GM21526 (cell line): Measurements from ENCODE around the gene DNAJB8.

Source experiments
- ATAC-seq: cut with Tn5 transposase; IDR thresholded peaks from one replicate; pipeline ENCODE4 v1.9.1; 2021; ENCODE audit warnings: moderate library complexity; ENCODE audit not compliant: unreplicated experiment, low FRiP score

DNAJB8 gene

DNA sequence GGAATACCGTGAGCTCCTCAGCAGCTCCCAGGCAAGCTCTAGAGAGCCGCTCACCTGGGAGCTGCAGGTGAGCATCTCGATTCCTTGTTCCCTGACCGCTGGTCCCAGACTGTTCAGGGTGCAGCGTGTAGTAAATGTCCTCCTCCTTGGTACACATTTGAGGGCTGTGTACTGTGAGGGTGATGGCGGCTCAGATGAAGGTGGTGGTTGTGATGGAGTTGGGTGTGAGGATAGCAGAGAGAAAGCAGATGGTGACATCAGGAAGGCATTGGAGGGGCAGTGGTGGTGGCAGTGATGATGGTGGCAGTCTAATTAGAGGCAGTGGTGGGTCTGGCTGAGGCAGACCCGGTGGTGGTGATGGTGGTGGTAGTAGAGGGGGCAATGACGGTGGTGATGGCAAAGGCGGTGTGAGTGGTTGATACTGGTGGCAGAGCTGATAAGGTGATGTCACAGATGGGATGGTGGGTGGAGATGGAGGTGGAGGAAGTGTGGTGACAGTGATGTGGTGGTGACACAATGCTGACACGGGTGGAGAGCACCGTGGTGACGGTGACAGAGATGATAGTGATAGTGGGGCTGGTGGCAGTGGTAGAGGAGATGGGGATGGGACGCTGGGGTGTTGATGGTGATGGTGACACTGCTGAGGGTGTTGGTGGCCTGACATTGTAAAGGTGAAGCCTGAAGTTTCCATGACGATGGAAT lies at the start of gene DNAJB8:
DNAJB8 (minus strand) TSS at position 51 of the 702 bp plus-strand sequence. CDS start 3,645 bp downstream, outside the sequence.
- no peak for ATAC-seq

DNA sequence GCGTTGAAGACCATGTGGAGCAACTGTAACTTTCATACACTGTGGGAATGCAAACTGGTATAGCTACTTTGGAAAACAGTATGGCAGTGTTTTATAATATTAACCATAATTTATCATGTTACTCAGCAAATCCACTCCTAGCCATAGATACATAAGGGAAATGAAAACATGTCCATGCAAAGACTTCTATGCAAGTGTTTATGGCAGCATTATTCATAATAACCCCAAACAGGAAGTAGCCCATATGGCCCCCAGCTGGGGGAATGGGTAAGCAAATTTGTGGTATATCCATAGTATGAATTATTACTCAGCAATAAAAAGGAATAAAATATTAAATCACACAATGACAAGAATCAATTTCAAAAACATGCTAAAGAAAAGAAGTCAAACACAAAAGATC lies 49.3 kb upstream of the DNAJB8 start:
- ATAC-seq = no peak

DNA sequence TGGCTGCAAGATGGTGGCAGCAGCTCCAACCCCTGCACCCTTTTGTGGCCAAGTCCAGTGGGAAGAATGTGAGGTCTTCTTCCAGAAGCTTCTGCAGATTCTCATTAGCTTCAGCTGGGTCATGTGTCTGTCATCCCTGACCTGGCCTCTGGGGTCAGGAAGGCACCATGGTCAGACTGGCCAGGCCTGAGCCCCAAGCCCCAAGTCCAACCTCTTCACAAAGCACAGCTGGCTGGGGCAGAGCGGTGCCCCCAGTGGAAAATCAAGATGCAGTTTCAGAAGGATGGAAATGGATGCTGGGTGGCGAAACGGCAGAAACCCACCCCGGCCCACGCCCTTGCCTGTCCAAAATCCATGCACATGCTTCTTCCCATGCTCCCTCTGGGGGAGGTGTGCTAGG lies 42.2 kb upstream of the DNAJB8 start:
- ATAC-seq = no peak

DNA sequence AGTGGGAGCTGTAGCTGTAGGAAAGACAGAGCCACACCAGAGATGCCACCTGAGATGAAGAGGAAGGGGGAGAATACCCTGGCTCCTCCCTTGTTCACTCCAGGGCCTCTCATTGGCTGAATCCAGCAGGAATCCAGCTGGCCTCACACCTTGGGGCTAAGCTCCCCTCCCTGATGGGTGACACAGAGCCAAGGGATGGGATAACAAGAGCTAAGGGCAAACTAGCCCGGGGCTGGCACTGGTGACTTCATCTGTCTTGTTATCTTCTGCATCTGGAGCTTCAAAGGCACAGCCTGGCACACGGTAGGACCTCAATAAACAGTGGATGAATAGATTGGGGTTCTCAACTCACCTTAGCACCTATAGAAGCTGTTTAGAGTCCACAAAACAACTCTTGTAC lies 40.1 kb upstream of the DNAJB8 start:
- no peak for ATAC-seq

DNA sequence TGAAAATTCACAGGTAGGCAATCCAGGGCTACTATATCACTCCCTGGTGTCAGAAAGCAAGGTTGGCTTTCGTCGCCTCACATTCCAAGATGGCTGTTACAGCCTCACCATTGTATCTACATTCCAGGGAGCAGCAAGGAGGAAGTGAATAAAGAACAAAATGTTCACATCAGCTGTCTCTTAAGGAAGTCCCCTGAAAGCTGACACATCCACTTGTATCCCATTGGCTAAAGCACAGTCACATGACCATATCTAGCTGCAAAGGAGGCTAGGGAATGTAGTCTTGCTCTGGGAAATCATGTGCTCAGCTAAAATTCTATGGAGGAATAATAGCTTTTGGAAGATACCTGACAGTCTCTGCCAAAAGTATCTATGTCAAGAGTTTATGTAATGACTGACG lies 39.1 kb upstream of the DNAJB8 start:
- ATAC-seq = no peak

DNA sequence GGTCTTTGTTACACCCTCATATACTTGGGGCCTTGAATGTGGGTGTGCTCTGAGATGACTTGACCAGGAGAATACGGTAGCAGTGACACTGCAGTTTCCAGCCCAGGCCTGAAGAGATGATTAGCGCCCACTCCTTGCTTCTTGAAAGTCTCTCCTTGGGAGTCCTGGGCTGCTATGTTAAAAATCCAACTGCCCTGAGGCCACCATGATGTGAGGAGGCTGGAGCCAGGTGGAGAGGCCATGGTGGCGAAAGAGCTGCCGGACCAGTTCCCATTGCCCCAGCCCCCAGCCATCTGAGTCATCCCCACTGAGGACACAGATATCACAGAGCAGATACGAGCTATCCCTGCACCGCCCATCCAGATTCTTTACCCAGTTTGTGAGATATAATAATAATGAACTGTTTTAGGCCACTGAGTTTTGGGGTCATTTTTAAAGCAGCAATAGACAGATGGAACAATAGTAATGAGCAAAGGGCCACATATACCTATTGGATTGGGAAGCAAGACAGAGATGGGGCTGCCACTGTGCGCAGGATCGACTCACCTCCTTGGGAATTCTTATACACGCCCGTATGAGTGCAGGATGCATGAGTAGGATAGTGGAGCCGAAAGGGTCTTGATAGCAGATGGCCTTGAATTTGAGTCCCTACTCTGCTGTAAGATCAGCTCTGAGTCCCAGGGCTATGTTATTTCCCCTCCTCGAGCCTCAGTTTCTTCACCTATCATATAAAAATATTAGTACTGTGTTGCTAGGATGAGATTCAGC lies 38.5 kb upstream of the DNAJB8 start:
- no peak for ATAC-seq

DNA sequence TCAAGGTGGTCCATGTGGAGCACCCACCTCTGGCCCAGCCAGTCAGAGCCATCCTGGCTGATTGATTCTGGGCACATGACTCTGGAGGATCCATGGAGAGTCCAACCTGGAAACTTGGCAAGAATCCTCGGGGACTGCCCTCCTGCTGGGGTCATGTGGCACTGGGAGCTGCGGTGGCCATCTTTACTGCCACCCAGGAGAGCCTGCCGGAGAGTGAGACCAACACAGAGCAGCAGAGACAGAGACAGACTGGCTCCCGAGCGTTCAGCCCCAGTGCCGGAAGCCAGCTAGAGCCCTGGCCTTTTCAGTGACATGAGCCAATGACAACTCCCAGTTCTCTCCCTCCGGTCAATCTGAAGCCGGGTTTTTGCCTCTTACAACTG lies 37.8 kb upstream of the DNAJB8 start:
- no peak for ATAC-seq

DNA sequence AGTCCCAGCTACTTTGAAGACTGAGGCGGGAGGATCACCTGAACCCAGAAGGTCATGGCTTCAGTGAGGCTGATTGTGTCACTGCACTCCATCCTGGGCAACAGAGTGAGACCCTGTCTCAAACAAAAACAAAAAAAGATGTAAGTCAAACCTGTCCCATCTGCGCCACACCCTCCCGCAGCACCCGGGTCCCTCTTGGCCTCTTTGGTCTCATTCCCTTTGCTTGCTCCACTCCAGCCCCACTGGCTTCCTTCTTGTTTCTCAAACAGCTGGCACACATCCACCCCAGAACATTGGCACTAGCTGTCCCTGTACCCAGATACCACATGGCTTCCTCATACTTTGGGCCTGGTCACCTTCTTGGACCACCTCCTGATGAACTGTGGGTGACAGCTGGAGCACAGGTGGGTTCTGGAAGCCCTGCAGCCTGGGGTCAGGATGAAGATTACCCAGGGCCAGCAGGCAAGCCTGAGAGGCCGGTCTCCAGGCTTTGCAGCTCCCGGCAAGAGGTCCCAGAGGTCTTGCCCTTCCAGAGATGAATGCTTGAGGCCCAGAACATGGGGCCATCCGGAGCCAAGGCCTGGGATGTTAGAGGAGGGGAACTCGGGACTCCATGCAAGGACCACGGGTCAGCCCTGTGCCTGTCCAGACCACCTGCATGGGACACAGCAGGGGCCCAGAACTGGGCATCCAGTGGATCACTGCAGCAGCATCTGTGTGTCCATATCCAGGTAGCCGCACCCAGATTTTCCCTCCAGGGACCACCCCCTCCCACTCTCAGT lies 37.3 kb upstream of the DNAJB8 start:
- no peak for ATAC-seq

DNA sequence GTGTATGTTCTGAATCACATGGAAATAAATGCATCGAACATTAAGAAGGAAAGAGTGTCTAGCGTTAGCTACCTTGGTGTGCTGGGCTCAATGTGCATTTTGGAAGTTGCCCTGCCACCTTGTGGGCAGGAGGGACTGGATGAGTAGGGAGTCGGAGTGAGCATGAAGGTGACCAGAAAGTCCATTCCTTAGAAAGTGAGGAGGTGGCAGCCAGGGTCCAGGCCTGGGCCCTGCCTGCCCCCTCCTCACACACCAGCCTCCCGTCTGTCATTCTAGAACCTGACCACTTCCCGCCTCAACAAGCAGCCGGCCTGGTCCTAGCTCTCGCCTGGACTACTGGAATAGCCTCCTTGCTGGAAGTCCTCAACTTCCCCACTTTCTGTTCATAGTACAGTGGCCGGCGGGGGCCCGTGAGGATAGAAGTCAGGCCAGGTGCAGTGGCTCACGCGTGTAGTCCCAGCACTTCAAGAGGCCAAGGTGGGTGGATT lies 36.5 kb upstream of the DNAJB8 start:
- ATAC-seq = no peak

DNA sequence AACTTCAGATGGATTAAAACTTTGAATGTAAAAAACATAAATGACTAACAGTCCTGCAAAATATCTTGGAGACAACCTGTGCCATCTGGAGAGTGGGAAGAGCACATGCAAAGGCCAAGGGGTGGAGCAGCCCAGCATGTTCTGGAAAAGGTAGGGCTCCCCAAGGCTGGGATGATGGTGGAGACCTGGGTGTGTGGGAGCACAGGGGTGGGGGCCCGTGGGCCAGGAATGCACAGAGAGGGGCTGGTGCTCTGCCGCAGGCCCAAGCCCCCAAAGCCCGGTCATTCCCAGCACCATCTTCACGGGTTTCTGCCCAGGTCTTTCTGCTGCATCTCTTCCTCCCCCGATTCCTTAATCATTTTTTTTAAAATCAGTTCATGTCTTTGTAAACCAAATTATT lies 36.0 kb upstream of the DNAJB8 start:
- ATAC-seq = no peak

DNA sequence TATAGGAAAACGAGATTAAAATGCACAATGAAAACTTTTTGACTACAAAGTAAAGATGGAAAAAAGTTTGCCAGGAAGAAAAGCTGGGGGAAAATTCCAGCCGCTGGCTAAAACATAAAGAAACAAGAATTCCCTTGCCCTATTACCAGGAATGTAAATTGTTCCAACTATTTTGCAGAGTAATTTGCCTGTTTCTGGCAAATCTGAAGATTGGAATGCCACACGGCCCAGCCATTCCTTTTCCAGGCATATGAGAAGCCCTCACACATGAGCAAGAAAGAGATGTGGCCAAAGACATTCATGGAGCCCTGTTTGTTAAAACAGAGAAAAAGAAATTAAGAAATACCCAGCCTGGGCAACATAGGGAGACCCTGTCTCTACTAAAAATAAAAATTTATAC lies 34.7 kb upstream of the DNAJB8 start:
- no peak for ATAC-seq

DNA sequence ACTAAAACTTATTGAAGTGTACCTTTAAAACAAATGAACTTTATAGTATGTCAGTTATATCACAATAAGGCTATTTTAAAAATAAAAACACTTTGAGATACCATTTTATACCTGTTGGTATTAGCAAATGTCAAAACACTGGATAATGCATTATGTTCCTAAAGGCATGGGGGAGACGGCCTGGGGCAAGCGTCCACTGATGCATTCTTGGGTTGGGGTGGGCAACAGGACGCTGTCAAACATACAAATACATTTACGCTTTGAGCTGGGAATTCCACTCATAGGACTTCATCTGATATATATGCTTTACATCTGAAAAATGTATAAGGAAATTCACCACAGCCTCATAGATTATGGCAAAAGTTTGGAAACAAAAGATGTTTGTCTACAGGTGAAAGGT lies 33.9 kb upstream of the DNAJB8 start:
- ATAC-seq = no peak

DNA sequence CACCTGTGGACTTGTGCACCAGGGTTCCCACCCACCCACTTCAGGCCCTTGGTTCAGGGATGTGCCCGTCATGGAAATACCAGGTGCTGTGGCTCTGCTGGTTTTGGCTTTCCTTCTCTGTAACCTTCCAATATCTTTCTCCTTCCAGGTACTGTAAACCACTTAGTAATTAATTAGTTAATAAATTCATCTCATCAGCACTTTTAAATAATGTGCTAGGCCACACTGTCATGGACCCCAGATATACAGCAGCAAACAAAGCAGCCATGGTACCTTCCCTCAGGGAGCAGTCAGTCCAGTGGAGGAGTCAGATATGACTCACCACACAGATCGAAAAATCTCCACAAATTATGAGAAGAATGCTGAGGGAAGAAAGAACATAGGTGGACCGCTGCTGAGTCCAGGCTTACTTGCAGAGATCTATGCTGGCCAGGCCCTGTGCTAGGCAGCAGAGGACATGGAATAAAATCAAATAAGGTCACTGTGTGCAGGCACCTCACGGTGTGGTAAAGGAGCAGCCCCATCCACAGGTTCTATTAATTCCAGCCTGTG lies 33.1 kb upstream of the DNAJB8 start:
- ATAC-seq = no peak

DNA sequence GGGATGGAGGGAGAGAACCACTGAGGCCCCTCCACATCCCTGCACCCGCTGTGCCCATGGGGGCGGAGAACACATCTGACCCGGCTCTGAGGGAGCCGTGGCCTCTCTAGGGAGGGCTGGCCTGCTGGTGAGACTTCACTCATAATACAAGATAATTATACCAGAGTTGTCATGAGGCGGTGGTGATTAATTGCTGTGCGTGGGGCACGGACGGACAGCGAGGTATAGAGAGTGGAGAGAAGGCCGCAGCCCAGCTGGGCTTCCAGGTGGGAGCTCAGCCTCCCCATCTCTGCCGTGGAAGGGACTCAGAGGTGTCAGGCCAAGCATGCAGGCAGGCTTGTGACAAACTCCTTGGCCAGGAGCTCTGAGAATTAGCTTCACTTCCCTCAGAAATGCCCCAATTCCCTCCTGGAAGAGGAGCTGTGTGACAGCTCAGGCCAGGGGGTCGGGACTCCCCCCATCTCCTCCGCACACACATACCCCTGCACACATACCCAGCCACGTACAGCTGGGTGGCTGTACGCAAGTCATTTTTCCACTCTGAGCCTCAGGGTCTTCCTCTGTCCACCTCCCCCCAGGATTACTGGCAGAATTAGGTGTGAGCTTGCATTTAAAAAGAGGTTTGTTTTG lies 32.3 kb upstream of the DNAJB8 start:
- no peak for ATAC-seq

DNA sequence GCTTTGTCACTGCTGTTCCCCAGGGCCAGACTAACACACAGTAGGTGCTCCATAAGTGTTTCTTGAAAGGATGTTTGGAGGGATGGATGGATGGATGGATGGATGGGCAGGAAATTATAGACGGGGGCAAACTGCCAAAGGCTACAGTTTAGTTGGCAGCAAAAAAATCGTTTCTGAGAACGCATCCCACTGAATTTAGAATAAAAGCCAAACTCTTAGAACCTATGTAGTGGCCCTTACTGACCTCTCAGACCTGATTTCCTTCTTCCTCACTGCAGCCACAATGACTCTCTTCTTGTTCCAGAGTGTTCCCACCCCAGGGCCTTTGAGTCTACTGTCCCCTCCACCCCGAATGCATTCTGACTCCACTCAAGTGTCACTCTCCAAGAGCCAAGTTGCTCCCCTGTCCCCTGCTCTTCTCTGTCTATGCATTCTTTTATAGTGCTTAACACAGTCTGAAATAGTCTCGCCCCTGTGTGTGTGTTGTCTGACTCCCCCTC lies 31.5 kb upstream of the DNAJB8 start:
- ATAC-seq = no peak

DNA sequence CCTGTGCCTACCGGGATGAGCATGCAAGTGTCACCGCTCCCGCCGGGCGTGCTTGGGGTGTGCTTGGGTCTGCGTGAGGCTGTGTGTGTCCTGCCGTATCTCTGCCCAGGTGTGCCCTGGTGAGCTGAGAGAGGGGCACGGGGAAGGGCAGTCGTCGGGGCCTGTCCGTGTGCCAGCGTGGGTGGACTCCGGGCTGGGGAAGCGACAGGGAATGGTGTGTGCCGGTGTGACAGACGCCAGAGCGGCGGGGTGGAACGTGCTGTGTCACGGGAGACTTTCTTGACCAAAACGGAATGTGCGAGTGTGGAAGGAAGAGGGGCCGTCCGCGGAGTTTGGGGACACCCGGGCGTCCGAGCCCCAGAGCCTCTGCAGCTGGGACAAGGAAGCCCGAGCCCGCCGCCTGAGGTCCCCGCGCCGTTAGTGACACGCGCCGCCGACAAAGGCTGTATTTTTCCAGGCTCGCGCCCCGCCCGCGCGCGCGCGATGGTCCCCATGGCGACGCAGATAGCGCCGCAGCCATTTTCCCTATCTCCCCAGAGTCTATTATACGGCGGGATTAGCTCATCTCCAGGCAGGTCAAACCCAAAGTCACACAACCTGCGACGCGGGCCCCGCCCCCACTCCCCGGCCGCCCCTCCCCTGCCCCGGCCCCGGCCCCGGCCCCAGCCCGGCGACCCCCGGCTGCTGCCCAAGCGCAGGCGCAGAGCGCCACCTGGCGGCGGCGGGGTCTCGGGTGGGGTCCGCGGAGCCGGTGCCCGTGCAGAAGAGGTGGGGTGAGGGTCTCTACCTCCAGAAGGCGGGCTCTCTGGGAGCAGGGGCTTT lies 30.8 kb upstream of the DNAJB8 start:
- no peak for ATAC-seq

DNA sequence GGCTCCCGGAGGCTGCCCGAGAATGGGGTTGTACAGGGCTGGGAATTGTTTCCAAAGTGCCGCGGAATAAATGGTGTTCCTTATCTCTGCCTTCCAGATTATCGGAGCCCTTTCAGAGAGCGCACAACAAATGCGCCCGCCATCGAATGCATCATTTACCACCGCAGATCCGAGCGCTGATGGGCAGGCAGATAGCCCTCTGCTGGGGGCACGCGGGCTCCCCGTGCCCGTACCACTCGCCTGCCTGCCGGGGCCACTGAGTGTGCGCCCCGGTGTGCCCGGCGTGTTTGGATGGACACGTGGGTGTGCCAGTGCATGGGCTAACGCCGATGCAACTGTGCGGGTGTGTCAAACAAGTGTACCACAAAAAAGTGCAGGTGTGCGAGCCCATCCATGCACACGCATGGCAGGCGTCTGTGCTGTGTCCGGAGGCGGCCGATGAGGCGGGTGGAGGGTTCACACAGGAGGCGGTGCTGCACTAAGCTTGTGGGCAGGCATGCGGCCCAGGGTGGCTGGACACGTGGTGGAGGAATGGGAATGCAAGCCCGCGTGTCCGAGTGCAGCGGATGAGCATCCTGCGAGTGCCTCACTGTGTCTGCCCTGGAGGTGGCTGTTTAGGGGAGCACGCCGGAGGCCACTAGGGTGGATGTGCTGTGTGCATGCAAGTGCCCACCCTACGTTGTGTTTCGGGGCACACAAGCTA lies 30.1 kb upstream of the DNAJB8 start:
- no peak for ATAC-seq

DNA sequence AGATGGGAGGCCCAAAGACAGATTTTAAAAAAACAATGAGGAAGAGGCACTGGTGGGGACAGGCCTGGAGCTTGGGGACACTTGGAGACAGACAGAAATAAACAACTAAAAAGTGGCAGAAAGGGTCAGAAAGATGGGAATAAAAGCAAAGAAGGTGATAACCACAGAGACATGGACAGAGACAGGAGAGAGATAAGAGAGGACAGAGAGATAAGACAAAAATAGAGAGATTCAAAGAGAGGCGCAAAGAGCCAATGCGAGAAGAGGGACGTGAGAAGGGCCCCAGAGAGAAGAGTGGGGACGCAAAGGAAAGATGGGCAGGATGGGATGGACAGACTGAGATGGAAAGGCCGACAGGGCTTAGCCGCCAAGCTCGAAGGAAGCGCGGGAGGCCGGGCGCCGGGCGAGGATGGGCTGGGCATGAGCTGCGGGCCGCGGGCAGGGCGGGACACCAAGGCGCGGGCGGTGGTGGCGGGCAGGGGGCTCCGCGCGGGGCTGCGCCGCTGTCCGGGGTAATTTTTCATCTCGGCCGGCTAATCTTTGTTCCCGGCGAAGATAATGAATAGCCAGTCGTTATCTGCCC lies 29.4 kb upstream of the DNAJB8 start:
- no peak for ATAC-seq
